K562 (cell line): Measurements from ENCODE around the gene ITGAX.

Source experiments
- CBFB ChIP-seq: sonication (generic); formaldehyde crosslinking; IDR thresholded peaks from 2 replicates; pipeline ENCODE4 v1.4.0; 2020; ENCODE audit warnings: mild to moderate bottlenecking, missing genetic modification reagents
- EHMT2 ChIP-seq: fragments of 450-650 bp; IDR thresholded peaks from 2 replicates; pipeline ENCODE4 v1.6.1; 2018; ENCODE audit warnings: antibody characterized with exemption
- ETV6 ChIP-seq, 3 experiments: fragments of 150-350 bp in 1 of 3; sonication (generic) in 1 of 3; formaldehyde crosslinking in 1 of 3; IDR thresholded peaks; 2 replicates each; pipeline versions ENCODE4 v1.6.1 to v1.8.0; 2014 to 2022; ENCODE audit warnings: borderline replicate concordance in 2 of 3, low read depth in 2 of 3, antibody characterized with exemption in 1 of 3, low read length in 1 of 3, mild to moderate bottlenecking in 1 of 3, missing genetic modification reagents in 1 of 3
- JUNB ChIP-seq: fragments of 450-650 bp; formaldehyde crosslinking; conservative IDR thresholded peaks from 2 replicates; pipeline ENCODE4 v1.4.0; 2020; ENCODE audit warnings: mild to moderate bottlenecking
- KDM5B ChIP-seq: fragments of 200-600 bp; sonication (generic); IDR thresholded peaks from 2 replicates; pipeline ENCODE4 v1.6.1; 2012; ENCODE audit warnings: low read depth, mild to moderate bottlenecking, moderate library complexity, low read length, control low read depth, inconsistent platforms; ENCODE audit not compliant: insufficient replicate concordance
- NFATC3 ChIP-seq: fragments of 450-650 bp; IDR thresholded peaks from 2 replicates; pipeline ENCODE4 v1.6.1; 2017; ENCODE audit warnings: mild to moderate bottlenecking
- POLR2A ChIP-seq: fragments of 450-650 bp; conservative IDR thresholded peaks from 2 replicates; pipeline ENCODE4 v1.6.1; 2016
- SETDB1 ChIP-seq: IDR thresholded peaks from one replicate; pipeline ENCODE4 v1.6.1; 2012; ENCODE audit warnings: low read length, control low read depth, inconsistent platforms
- TCF7L2 ChIP-seq: fragments of 150-350 bp; IDR thresholded peaks from 2 replicates; pipeline ENCODE4 v1.6.1; 2016; ENCODE audit warnings: low read depth, mild to moderate bottlenecking, low read length, moderate library complexity
- YY1 ChIP-seq, 3 experiments: IDR thresholded peaks; 2 replicates each; pipeline ENCODE4 v1.6.1; 2011; ENCODE audit warnings: low read length in 2 of 3, mild to moderate bottlenecking in 2 of 3, moderate library complexity in 2 of 3, borderline replicate concordance in 1 of 3, control low read depth in 1 of 3, low read depth in 1 of 3; ENCODE audit not compliant: insufficient read depth in 3 of 3, insufficient replicate concordance in 2 of 3, control insufficient read depth in 1 of 3, insufficient read length in 1 of 3; ENCODE audit errors: extremely low read depth in 1 of 3
- TF ChIP-seq, protein P1 (sequence below), 3 experiments: IDR thresholded peaks in 2 of 3; conservative IDR thresholded peaks in 1 of 3; 2 replicates each; pipeline ENCODE4 v1.5.1; 2011 to 2012; ENCODE audit warnings: low read length in 3 of 3, mild to moderate bottlenecking in 3 of 3, control low read depth in 2 of 3, improper control_type of control experiment in 1 of 3, inconsistent platforms in 1 of 3, low read depth in 1 of 3, mixed read lengths in 1 of 3, moderate library complexity in 1 of 3; ENCODE audit not compliant: insufficient read depth in 2 of 3
- TF ChIP-seq, protein P2 (sequence below): fragments of 450-650 bp; IDR thresholded peaks from 2 replicates; pipeline ENCODE4 v1.7.1; 2018; ENCODE audit warnings: mild to moderate bottlenecking, low read depth; ENCODE audit not compliant: partially characterized antibody

- TF ChIP-seq, protein P1, sequence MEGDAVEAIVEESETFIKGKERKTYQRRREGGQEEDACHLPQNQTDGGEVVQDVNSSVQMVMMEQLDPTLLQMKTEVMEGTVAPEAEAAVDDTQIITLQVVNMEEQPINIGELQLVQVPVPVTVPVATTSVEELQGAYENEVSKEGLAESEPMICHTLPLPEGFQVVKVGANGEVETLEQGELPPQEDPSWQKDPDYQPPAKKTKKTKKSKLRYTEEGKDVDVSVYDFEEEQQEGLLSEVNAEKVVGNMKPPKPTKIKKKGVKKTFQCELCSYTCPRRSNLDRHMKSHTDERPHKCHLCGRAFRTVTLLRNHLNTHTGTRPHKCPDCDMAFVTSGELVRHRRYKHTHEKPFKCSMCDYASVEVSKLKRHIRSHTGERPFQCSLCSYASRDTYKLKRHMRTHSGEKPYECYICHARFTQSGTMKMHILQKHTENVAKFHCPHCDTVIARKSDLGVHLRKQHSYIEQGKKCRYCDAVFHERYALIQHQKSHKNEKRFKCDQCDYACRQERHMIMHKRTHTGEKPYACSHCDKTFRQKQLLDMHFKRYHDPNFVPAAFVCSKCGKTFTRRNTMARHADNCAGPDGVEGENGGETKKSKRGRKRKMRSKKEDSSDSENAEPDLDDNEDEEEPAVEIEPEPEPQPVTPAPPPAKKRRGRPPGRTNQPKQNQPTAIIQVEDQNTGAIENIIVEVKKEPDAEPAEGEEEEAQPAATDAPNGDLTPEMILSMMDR (IDR thresholded peaks at IDR 0.05 in 2 of 3, conservative IDR thresholded peaks at IDR 0.05 in 1 of 3; ENCODE audit: insufficient read depth in 2 of 3, low read depth in 1 of 3, low read length in 3 of 3), result no peak
- TF ChIP-seq SETDB1 (no peak), NFATC3 (no peak), CBFB (no peak), TCF7L2 (no peak), POLR2A (no peak), JUNB (CRISPR knock-in tag) (no peak), ETV6 (IDR thresholded peaks at IDR 0.05; ENCODE audit: borderline replicate concordance in 1 of 2, low read depth in 2 of 2, low read length in 1 of 2) (no peak), ETV6 (CRISPR knock-in tag; IDR thresholded peaks at IDR 0.05; ENCODE audit: borderline replicate concordance) (no peak), YY1 (IDR thresholded peaks at IDR 0.05; ENCODE audit: borderline replicate concordance in 1 of 3, control insufficient read depth in 1 of 3, extremely low read depth in 1 of 3, insufficient read depth in 3 of 3, insufficient read length in 1 of 3, insufficient replicate concordance in 2 of 3, low read depth in 1 of 3, low read length in 2 of 3) (no peak), EHMT2 (no peak), KDM5B (no peak)
- TF ChIP-seq, protein P2, sequence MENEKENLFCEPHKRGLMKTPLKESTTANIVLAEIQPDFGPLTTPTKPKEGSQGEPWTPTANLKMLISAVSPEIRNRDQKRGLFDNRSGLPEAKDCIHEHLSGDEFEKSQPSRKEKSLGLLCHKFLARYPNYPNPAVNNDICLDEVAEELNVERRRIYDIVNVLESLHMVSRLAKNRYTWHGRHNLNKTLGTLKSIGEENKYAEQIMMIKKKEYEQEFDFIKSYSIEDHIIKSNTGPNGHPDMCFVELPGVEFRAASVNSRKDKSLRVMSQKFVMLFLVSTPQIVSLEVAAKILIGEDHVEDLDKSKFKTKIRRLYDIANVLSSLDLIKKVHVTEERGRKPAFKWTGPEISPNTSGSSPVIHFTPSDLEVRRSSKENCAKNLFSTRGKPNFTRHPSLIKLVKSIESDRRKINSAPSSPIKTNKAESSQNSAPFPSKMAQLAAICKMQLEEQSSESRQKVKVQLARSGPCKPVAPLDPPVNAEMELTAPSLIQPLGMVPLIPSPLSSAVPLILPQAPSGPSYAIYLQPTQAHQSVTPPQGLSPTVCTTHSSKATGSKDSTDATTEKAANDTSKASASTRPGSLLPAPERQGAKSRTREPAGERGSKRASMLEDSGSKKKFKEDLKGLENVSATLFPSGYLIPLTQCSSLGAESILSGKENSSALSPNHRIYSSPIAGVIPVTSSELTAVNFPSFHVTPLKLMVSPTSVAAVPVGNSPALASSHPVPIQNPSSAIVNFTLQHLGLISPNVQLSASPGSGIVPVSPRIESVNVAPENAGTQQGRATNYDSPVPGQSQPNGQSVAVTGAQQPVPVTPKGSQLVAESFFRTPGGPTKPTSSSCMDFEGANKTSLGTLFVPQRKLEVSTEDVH, result no peak
Measured at GRCh38 chr16:31348579-31348978, 6.4 kb upstream of the ITGAX start.
